ENCODE results near the gene BMX. TPM values are rescaled to one million over a fixed set of nuclear protein-coding genes. Genes with fewer than 3 reads are reported as not detected.

Gene BMX
- total and polyA plus RNA-seq, 10 of the 15 experiments (the other 5 are each of a cell fraction or from before 2014, with no cell fraction given): not detected

DNA sequence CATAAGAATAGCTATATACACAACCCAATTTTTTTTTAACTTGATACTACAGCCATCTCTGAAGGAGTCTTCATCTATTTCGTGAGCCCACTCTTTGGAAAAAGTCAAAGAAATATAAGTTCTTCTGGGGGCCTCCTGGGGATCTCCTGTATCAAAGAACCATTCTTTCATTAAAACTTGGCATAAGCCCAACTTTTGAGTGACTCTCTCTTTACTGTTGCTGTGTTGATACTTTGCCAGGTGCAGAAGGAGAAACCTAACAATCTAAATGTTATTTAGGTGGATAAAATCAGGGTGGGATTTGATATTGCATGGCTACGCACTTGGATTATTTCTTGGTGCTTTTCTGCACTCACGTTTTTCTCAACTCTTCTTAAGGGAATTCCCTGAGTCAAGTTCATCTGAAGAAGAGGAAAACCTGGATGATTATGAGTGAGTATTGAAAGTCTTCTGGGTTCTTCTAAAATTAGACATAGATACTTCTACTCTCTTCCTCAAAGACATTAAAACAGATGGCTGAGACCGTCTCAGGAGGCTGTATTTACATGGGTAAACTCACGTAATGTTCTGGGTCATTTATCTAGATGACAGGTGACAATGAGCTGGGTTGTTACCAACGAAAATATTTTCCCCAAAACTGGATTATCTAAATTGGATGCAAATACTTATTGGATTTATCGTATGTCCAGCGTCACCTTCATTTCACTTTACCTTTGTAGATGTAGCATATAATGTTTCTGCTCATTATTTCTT lies 25.2 kb downstream of the BMX start:
- Histone ChIP-seq H3K27me3 (replicated peaks in 1 of 2; ENCODE audit: control insufficient read depth in 2 of 2, insufficient read depth in 2 of 2, low read length in 1 of 2) (peaks cover 0 to 5% of the 10 kb centered on the region in 2 experiments; a peak in 1 of 4 replicates), H3K27ac (ENCODE audit: control insufficient read depth, insufficient read depth) (no peak overlapping the region), H3K9me3 (replicated peaks; ENCODE audit: control insufficient read depth, insufficient read depth, low read length) (no peaks in the 10 kb centered on the region), H2AFZ (ENCODE audit: control insufficient read depth, low read depth, low read length) (no peak overlapping the region), H3K4me1 (ENCODE audit: control insufficient read depth, insufficient read depth, low read length) (no peaks in the 10 kb centered on the region), H3K9ac (ENCODE audit: control insufficient read depth, insufficient read depth, low read length) (no peak overlapping the region), H4K20me1 (ENCODE audit: control insufficient read depth, insufficient read depth) (no peaks in the 10 kb centered on the region), H3K4me2 (ENCODE audit: control insufficient read depth, insufficient read depth) (no peak overlapping the region), H3K36me3 (ENCODE audit: control insufficient read depth in 2 of 2, insufficient read depth in 2 of 2, low read length in 1 of 2) (no peaks in the 10 kb centered on the region), H3K4me3 (no peak overlapping the region), H3K79me2 (ENCODE audit: control insufficient read depth, insufficient read depth, low read length) (no peaks in the 10 kb centered on the region)
- intact Hi-C loops (cut with micrococcal nuclease; ENCODE audit: unreplicated experiment): no loop called here
- TF ChIP-seq KDM1A (IDR thresholded peaks at IDR 0.05; ENCODE audit: borderline replicate concordance) (no peak), NR2C2 (IDR thresholded peaks at IDR 0.05; ENCODE audit: borderline replicate concordance, control insufficient read depth, insufficient read length, low read depth) (no peak), POU2F2 (IDR thresholded peaks at IDR 0.05; ENCODE audit: borderline replicate concordance, low read depth, low read length) (no peak), KLF5 (IDR thresholded peaks at IDR 0.05; ENCODE audit: partially characterized antibody) (no peak), SREBF2 (IDR thresholded peaks at IDR 0.05; ENCODE audit: low read length) (no peak), ASH2L (IDR thresholded peaks at IDR 0.05; ENCODE audit: borderline replicate concordance, low read depth) (no peak), CBX3 (IDR thresholded peaks at IDR 0.05; ENCODE audit: borderline replicate concordance, low read depth) (no peak), FOXM1 (IDR thresholded peaks at IDR 0.05; ENCODE audit: low read depth, low read length) (no peak), MYB (IDR thresholded peaks at IDR 0.05; ENCODE audit: borderline replicate concordance, low read depth, low read length) (no peak)
- TF ChIP-seq, protein P1, sequence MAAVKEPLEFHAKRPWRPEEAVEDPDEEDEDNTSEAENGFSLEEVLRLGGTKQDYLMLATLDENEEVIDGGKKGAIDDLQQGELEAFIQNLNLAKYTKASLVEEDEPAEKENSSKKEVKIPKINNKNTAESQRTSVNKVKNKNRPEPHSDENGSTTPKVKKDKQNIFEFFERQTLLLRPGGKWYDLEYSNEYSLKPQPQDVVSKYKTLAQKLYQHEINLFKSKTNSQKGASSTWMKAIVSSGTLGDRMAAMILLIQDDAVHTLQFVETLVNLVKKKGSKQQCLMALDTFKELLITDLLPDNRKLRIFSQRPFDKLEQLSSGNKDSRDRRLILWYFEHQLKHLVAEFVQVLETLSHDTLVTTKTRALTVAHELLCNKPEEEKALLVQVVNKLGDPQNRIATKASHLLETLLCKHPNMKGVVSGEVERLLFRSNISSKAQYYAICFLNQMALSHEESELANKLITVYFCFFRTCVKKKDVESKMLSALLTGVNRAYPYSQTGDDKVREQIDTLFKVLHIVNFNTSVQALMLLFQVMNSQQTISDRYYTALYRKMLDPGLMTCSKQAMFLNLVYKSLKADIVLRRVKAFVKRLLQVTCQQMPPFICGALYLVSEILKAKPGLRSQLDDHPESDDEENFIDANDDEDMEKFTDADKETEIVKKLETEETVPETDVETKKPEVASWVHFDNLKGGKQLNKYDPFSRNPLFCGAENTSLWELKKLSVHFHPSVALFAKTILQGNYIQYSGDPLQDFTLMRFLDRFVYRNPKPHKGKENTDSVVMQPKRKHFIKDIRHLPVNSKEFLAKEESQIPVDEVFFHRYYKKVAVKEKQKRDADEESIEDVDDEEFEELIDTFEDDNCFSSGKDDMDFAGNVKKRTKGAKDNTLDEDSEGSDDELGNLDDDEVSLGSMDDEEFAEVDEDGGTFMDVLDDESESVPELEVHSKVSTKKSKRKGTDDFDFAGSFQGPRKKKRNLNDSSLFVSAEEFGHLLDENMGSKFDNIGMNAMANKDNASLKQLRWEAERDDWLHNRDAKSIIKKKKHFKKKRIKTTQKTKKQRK (IDR thresholded peaks at IDR 0.05; ENCODE audit: low read depth, low read length): no peak
- no peak for FAIRE-seq
- SMC1A ChIA-PET (ENCODE audit: uncharacterized antibody, unreplicated experiment): no interaction called here
- no peak for DNase-seq (ENCODE audit: low read depth, low spot score)
- in situ Hi-C loops (cut with MboI): no loop called here
- no peak for ATAC-seq
- CTCF ChIA-PET: interaction anchor here (1.1 kb wide), 1 partner anchor 9 kb away, joined by 3 read pairs; no protein-coding TSS in a partner anchor
- RAD21 ChIA-PET (ENCODE audit: unreplicated experiment): no interaction called here
- POLR2A ChIA-PET: no interaction called here
- BruUV-seq (replicated peaks): no TSS peak
- WGBS (ENCODE audit: insufficient coverage, insufficient replicate concordance, low lambda C conversion rate, missing lambda C conversion rate): 11% methylated on average over 8 of the region's 8 CpGs
